Ishikawa (cell line): Measurements from ENCODE around the gene MOCS1.

Source experiments
- REST ChIP-seq: IDR thresholded peaks from 2 replicates; pipeline ENCODE4 v1.6.1; 2012; ENCODE audit warnings: low read depth, mild to moderate bottlenecking
- TCF12 ChIP-seq: IDR thresholded peaks from 2 replicates; pipeline ENCODE4 v1.6.1; 2012; ENCODE audit warnings: low read depth
- TF ChIP-seq, protein P1 (sequence below): IDR thresholded peaks from 2 replicates; pipeline ENCODE4 v1.6.1; 2012

DNA sequence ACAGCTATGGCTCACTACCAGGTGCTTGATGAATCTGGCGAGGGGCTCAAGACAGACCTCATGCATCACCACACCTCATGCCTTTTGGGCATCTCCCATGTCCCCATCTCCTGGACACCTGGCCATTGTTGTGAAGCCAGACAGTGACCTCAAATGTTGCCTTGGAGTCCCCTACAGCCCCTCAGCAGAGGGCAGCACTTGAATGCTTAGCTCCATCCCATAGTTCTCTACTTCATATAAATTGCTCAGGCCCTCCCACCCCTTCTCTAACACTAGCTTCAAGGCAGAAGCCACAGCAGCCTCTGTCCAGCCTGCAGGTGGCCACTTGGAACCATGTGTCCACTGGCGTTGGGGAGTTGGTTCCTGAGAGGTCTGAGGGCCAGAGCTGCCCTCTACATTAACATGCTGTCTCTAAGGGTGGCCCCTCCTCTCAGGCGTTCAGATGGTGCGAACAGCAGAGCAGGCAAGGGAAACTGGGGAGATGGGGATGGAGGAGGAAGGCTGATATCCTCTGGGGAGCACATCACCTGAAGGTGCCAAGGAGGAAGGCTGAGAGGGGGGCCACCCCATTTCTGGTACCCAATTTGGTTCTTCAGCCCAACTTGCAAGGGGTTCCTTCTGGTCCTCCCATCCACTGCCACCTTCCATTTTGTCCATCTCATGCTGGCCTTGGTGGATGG is 31.3 kb downstream of the MOCS1 start:
- TF ChIP-seq REST (no peak), TCF12 (no peak)
- TF ChIP-seq, protein P1, sequence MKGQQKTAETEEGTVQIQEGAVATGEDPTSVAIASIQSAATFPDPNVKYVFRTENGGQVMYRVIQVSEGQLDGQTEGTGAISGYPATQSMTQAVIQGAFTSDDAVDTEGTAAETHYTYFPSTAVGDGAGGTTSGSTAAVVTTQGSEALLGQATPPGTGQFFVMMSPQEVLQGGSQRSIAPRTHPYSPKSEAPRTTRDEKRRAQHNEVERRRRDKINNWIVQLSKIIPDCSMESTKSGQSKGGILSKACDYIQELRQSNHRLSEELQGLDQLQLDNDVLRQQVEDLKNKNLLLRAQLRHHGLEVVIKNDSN = no peak
